ENCODE measurements around the gene PEX7.
"Not testable (repeated sequence)": the region's sequence is repeated elsewhere in the genome, so short reads cannot be mapped to it uniquely, and the experiment has no call there.

The PEX7 gene

DNA sequence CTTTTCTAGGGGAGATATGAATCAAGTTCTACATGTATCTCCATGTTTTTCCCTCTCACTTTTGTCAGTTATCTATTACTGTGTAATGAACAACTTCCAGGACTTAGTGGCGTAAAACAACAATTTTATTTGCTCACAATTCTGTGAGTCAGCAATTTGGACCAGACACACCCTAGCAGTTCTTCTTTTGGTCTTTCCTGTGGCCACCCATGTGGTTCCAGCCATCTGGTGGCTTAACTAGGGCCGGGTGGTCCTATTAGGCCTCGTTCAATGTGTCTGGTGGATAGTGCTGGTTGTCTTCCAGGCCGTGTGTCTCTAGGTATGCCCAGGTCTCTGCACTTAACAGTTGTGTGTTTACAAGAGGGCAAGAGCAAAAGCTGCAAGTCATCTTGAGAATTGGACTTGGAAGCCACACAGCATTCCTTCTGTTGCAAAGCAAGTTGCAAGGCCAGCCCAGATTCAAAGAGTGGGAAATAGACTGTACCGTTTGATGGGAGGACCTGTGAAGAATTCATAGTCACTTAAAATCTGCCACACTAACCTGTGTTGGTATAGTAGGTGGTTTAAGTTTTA is 78.9 kb downstream of the PEX7 start:
- H4K20me1 ChIP-seq (ENCODE audit: insufficient read depth) = no peaks in the 10 kb centered on the region
- H3K9ac ChIP-seq = no peak overlapping the region
- no peak overlapping the region for H2AFZ ChIP-seq (ENCODE audit: low read depth)
- H3K4me3 ChIP-seq (IDR thresholded peaks at IDR 0.05; ENCODE audit: insufficient read depth, low read depth, low read length) = no peak overlapping the region
- TF ChIP-seq, protein P1, sequence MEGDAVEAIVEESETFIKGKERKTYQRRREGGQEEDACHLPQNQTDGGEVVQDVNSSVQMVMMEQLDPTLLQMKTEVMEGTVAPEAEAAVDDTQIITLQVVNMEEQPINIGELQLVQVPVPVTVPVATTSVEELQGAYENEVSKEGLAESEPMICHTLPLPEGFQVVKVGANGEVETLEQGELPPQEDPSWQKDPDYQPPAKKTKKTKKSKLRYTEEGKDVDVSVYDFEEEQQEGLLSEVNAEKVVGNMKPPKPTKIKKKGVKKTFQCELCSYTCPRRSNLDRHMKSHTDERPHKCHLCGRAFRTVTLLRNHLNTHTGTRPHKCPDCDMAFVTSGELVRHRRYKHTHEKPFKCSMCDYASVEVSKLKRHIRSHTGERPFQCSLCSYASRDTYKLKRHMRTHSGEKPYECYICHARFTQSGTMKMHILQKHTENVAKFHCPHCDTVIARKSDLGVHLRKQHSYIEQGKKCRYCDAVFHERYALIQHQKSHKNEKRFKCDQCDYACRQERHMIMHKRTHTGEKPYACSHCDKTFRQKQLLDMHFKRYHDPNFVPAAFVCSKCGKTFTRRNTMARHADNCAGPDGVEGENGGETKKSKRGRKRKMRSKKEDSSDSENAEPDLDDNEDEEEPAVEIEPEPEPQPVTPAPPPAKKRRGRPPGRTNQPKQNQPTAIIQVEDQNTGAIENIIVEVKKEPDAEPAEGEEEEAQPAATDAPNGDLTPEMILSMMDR (conservative IDR thresholded peaks at IDR 0.05; ENCODE audit: low read depth, low read length) = no peak
- no peak overlapping the region for H3K4me2 ChIP-seq
- no peak overlapping the region for H3K27ac ChIP-seq
- no peaks in the 10 kb centered on the region for H3K27me3 ChIP-seq (ENCODE audit: insufficient read depth, low read depth)
- H3K4me1 ChIP-seq (ENCODE audit: low read depth, poor library complexity, severe bottlenecking) = no peaks in the 10 kb centered on the region
- H3K79me2 ChIP-seq (ENCODE audit: insufficient read depth, low read depth) = no peaks in the 10 kb centered on the region
- no peaks in the 10 kb centered on the region for H3K36me3 ChIP-seq (ENCODE audit: insufficient read depth)

- not testable (repeated sequence) for H3K27ac ChIP-seq; H3K9ac ChIP-seq; H2AFZ ChIP-seq (ENCODE audit: low read depth); H3K4me1 ChIP-seq (ENCODE audit: low read depth, poor library complexity, severe bottlenecking); H4K20me1 ChIP-seq (ENCODE audit: insufficient read depth); H3K36me3 ChIP-seq (ENCODE audit: insufficient read depth); H3K4me2 ChIP-seq; H3K27me3 ChIP-seq (ENCODE audit: insufficient read depth, low read depth); H3K79me2 ChIP-seq (ENCODE audit: insufficient read depth, low read depth); H3K4me3 ChIP-seq (IDR thresholded peaks at IDR 0.05; ENCODE audit: insufficient read depth, low read depth, low read length)
Observed at GRCh38 chr6:136904477-136904876, 82.1 kb downstream of the PEX7 start.

DNA sequence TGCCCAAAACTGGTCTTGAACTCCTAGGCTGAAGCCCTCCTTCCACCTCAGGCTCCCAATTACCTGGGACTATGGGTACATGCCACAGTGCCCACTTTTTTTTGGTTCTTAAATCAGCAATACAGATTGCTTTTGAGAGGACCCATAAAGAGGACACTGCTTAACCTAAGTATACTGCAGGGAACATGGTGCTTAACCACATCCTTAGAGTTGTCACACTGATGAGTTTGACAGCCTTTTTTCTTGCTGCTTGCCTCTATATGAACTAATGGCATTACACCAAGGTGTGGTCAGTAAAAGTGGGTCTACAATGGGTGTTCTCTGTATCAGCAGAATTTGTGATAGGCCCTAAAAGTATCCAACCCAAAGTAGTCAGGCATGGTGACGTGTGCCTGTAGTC is 92.6 kb downstream of the PEX7 start:
- H4K20me1 ChIP-seq (ENCODE audit: insufficient read depth) = no peaks in the 10 kb centered on the region
- no peaks in the 10 kb centered on the region for H3K36me3 ChIP-seq (ENCODE audit: insufficient read depth)
- H3K79me2 ChIP-seq (ENCODE audit: insufficient read depth, low read depth) = no peaks in the 10 kb centered on the region
- H3K27ac ChIP-seq = no peak overlapping the region
- no peak overlapping the region for H3K4me3 ChIP-seq (IDR thresholded peaks at IDR 0.05; ENCODE audit: insufficient read depth, low read depth, low read length)
- TF ChIP-seq, protein P1 (conservative IDR thresholded peaks at IDR 0.05; ENCODE audit: low read depth, low read length) = no peak
- no peaks in the 10 kb centered on the region for H3K4me1 ChIP-seq (ENCODE audit: low read depth, poor library complexity, severe bottlenecking)
- no peaks in the 10 kb centered on the region for H3K27me3 ChIP-seq (ENCODE audit: insufficient read depth, low read depth)
- H3K4me2 ChIP-seq = no peak overlapping the region
- H2AFZ ChIP-seq (ENCODE audit: low read depth) = no peak overlapping the region
- no peak overlapping the region for H3K9ac ChIP-seq

GRCh38 chr6:136918706-136919105 is 96.3 kb downstream of the PEX7 start:
- no peak overlapping the region for H2AFZ ChIP-seq (ENCODE audit: low read depth)
- H3K4me1 ChIP-seq (ENCODE audit: low read depth, poor library complexity, severe bottlenecking) = no peaks in the 10 kb centered on the region
- no peak overlapping the region for H3K4me2 ChIP-seq
- no peak overlapping the region for H3K27ac ChIP-seq
- H4K20me1 ChIP-seq (ENCODE audit: insufficient read depth) = no peaks in the 10 kb centered on the region
- H3K27me3 ChIP-seq (ENCODE audit: insufficient read depth, low read depth) = no peaks in the 10 kb centered on the region
- H3K79me2 ChIP-seq (ENCODE audit: insufficient read depth, low read depth) = no peaks in the 10 kb centered on the region
- no peak overlapping the region for H3K9ac ChIP-seq
- TF ChIP-seq, protein P1 (conservative IDR thresholded peaks at IDR 0.05; ENCODE audit: low read depth, low read length) = no peak
- no peak overlapping the region for H3K4me3 ChIP-seq (IDR thresholded peaks at IDR 0.05; ENCODE audit: insufficient read depth, low read depth, low read length)
- no peaks in the 10 kb centered on the region for H3K36me3 ChIP-seq (ENCODE audit: insufficient read depth)

GRCh38 chr6:136920216-136920615 is 97.8 kb downstream of the PEX7 start:
- Histone ChIP-seq H3K36me3 (ENCODE audit: insufficient read depth) (no peaks in the 10 kb centered on the region), H3K4me2 (no peak overlapping the region), H4K20me1 (ENCODE audit: insufficient read depth) (no peaks in the 10 kb centered on the region), H3K27ac (no peak overlapping the region), H3K4me1 (ENCODE audit: low read depth, poor library complexity, severe bottlenecking) (no peaks in the 10 kb centered on the region), H3K9ac (no peak overlapping the region), H3K4me3 (IDR thresholded peaks at IDR 0.05; ENCODE audit: insufficient read depth, low read depth, low read length) (no peak overlapping the region), H2AFZ (ENCODE audit: low read depth) (no peak overlapping the region), H3K79me2 (ENCODE audit: insufficient read depth, low read depth) (no peaks in the 10 kb centered on the region), H3K27me3 (ENCODE audit: insufficient read depth, low read depth) (no peaks in the 10 kb centered on the region)
- TF ChIP-seq, protein P1 (conservative IDR thresholded peaks at IDR 0.05; ENCODE audit: low read depth, low read length) = no peak
